Left kidney (tissue), 2 donors: ENCODE measurements around the gene TM9SF1. TPM values are rescaled to one million over a fixed set of nuclear protein-coding genes. Genes with fewer than 3 reads are reported as not detected.
A peak's percentile ranks its signal among the peaks of the same experiment; 100 is the strongest.

Experiments used
- DNase-seq: peaks from one replicate; pipeline ENCODE4 v3.0.0-alpha.2; 2013
- polyA plus RNA-seq: library from polyadenylated mRNA; unstranded; fragments of 120-200 nt; gene quantifications from one replicate; pipeline ENCODE4 v1.2.1, GENCODE V29; 2013; ENCODE audit not compliant: insufficient read length

TM9SF1 gene
- polyA plus RNA-seq, 1 donor = 39.7 TPM

- DNase-seq = peak; percentile 46
Observed at GRCh38 chr14:24179961-24180796, 15.1 kb downstream of the TM9SF1 start.

GRCh38 chr14:24179294-24179960 is 15.8 kb downstream of the TM9SF1 start:
- no peak for DNase-seq

GRCh38 chr14:24178399-24179178 is 16.7 kb downstream of the TM9SF1 start:
- no peak for DNase-seq

DNA sequence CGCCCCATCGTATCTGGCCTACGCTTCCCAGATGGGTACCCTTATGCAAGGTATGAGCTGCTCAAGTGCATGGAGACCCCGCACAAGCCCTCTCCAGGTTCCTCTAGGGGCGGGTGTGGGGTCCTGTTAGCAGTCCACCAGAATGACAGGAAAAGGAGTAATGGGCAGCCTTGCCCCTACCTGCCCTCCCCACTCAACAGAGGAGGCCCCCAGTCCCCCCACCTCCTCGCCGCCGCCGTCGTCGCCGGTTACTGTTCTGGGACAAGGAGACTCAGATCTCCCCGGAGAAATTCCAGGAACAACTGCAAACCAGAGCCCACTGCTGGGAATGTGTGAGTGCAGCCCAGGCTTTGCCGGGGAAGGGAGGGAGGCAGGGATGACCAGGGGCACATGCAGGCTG is 17.4 kb downstream of the TM9SF1 start:
- DNase-seq = no peak

- DNase-seq = no peak
Observed at GRCh38 chr14:24177041-24177825, 18.0 kb downstream of the TM9SF1 start.

DNA sequence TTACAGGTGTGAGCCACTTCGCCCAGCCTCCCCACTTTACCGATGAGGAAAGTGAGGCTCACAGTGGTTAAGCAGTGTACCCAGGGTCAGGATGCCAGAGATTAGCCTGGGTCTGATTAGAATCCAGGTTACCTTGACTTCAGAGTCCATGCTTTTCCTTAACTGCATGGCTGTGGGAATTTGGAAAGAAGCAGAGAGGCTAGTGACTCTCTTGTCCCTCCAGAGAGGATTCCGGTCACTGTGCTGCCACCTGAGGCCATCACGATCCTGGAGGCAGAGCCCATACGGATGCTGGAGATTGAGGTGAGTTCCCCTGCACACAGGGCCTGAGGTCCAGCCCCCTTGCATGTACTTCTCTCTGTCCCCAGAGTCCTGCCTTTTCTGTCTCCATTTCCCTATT is 18.6 kb downstream of the TM9SF1 start:
- DNase-seq = no peak

DNA sequence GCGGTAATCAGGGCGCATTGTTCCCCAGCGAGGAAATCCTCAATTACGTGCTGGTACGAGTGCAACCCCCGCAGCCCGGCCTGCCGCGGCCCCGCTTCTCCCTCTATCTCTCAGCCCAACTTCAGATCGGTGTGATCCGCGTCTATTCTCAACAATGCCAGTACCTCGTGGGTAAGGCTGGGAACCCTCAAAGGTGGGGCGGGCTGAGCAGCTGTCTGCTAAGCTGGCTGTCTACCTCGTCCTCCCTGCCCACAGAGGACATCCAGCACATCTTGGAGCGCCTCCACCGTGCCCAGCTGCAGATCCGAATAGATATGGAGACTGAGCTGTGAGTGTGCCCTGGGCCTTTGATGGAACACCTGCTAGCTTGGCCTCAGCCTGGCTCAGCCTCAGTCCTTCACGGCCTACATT is 22.4 kb downstream of the TM9SF1 start:
- no peak for DNase-seq

DNA sequence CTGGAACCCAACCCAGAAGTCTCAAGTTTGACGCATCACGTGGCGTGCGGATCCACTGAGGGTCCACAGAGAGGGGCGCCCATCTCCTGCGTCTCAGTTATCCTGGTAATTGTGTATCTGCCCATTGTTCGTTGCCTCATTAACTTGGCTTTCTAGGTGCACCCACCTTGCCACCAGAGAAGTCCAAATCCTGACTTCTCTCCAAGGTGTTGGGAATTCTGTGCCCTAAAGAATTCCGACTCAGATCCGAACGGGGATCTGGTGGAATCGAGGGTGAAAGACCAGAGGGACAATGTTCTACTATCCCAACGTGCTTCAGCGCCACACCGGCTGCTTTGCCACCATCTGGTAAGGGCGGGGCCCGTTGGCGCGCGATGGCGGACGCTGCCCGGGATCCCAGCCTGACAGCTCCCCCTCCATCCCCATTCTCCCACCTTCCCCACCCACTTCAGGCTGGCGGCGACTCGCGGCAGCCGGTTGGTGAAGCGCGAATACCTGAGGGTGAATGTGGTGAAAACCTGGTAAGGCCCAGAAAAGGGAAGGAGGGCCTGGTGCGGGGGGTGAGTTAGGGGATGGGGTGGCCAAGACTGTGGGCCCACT is 22.9 kb downstream of the TM9SF1 start:
- DNase-seq = peak; percentile 7

DNA sequence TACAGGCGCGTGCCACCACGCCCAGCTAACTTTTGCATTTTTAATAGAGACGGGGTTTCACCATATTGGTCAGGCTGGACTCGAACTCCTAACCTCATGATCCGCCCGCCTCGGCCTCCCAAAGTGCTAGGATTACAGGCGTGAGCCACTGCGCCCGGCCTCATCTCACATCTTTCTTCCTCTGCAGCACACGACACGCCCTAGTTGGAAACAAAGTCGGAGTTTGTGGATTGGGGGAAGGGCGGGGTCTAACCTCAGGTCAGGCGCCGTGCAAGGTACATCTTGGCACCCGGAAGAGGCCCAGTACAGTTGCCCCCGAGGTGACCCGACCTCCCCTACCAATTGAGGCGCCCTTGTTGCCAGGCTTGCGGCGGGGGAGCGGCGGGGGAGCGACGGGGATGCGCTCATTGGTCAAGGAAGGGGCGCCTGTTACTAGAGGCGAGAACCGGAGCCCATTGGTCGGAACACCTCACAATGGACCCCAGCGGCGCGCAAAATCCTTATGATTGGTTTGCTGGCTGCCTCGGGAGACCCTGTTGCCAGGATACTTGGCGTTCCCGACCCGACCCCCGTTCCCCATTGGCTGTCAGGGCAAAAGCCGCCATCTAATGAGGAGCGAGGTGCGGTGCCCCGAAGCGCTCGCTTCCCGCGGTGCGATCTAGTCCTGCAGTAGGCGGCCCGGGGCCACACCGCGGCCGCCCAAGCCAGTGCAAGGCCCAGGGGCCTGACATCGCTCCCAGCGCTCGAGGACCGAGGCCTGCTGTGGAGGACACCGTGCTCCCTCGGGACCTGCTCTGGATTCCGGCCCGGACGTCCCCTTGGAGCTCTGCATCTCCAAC is 23.6 kb downstream of the TM9SF1 start, which contains the start of gene REC8:
REC8 (plus strand) TSS at position 659 of the 839 bp plus-strand sequence. CDS start 473 bp downstream, outside the sequence.
- DNase-seq = peak; percentile 95

DNA sequence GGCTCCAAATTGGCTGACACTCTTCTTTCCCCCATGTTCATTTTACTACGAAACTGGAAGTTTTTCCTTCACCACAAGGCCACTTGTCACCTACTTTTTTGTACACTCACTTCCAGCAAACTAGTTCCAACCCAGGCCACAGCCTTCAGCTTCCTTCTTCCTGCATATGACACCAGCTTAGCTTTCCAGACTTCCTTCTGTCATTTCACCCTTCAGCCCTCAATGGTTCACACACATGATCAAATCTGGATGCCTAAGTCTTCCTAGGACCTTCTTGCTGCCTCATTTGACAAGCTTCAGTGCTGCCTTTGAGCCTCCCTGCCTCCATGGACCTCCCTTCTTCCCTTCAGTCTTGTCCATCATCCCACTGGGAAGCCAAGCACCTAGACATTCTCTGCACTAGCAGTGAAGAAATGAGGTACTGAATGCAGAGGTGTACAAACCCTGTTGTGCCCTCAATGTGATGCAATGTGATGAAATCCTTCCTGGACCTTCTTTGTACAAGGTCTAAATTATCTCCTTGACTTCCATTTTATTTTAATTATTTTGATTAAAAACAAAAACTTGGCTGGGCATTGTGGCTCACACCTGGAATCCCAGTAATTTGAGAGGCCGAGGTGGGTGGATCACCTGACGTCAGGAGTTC is 27.6 kb downstream of the TM9SF1 start:
- no peak for DNase-seq

DNA sequence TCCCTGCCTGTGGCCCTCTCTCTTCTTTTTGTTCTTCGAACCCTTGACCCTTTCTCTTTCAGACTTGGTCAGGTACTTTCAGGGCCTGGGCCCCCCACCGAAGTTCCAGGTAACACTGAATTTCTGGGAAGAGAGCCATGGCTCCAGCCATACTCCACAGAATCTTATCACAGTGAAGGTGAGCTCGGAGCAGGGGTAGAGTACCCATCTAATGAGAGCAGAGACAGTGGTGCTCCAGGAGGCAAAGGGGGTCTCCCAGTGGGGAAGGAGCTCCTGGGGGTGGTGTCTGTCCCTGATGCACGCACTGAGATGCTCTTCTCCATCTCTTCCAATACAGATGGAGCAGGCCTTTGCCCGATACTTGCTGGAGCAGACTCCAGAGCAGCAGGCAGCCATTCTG is 29.5 kb downstream of the TM9SF1 start:
- no peak for DNase-seq

GRCh38 chr14:24164518-24164991 is 30.7 kb downstream of the TM9SF1 start:
- no peak for DNase-seq

GRCh38 chr14:24162093-24162492 is 33.1 kb downstream of the TM9SF1 start:
- no peak for DNase-seq

GRCh38 chr14:24160850-24161804 is 34.1 kb downstream of the TM9SF1 start, which contains the start of gene IRF9:
IRF9 (plus strand) TSS chr14:24161265; CDS start chr14:24162145, 880 bp downstream.
- DNase-seq = peak; percentile 97

- no peak for DNase-seq
Observed at GRCh38 chr14:24160499-24160849, 34.8 kb downstream of the TM9SF1 start.

DNA sequence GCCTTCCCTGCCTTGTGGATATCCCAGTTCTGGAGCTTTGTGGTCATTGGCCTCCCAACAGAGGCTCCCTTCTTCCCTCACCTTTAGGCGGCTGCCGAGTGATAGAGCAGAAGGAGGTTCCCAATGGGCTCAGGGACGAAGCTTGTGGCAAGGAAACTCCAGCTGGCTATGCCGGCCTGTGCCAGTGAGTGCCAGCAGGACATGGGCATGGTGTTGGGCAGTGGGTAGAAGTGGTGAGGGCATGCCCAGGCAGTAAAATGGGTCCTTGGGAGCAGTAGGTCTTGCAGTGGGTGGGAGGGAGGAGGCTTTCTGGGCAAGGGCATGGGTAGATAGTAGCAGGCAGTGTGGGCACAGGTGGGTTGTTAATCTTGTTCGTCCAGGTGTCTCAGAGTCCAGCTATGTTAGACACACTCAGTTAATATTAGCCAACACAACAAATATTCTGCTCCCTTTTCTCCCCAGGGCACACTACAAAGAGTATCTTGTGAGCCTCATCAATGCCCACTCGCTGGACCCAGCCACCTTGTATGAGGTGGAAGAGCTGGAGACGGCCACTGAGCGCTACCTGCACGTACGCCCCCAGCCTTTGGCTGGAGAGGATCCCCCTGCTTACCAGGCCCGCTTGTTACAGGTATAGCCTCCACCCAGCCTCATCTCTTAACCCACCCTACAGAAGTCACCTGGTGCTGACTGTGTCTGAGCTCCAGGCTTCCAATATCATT is 35.3 kb downstream of the TM9SF1 start:
- DNase-seq = no peak

DNA sequence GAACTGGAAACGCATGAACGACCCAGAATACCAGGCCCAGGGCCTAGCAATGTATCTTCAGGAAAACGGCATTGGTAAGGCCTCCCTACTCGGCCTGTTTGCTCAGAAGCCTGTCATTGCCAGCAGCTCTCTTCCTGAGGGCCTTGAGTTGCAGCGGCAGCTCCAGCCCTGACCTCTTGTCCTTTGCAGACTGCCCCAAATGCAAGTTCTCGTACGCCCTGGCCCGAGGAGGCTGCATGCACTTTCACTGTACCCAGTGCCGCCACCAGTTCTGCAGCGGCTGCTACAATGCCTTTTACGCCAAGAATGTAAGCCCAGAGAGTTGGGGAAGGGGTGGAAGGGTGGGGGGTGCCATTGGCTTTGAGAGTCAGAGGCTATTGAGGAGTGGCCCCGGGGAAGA is 37.9 kb downstream of the TM9SF1 start:
- DNase-seq = no peak

- DNase-seq = no peak
Observed at GRCh38 chr14:24156840-24157239, 38.4 kb downstream of the TM9SF1 start.
